ENCODE measurements around the gene SLC12A8. TPM values are rescaled to one million over a fixed set of nuclear protein-coding genes. Genes with fewer than 3 reads are reported as not detected.

Gene SLC12A8
- total RNA-seq, 2 experiments from 2014 or later: 0.36 to 0.38 TPM

GRCh38 chr3:125149462-125149861, 63.1 kb downstream of the SLC12A8 start:
- intact Hi-C loops (cut with DNase I, micrococcal nuclease): no loop called here
- CTCF ChIA-PET: no interaction called here
- Histone ChIP-seq H3K9me3 (ENCODE audit: control insufficient read depth in 1 of 2, insufficient read depth in 1 of 2, low read length in 2 of 2) (no peaks in the 10 kb centered on the region), H3K4me1 (ENCODE audit: insufficient read depth, low read length) (peaks cover 19% of the 10 kb centered on the region), H3K27me3 (ENCODE audit: control insufficient read depth in 1 of 2, insufficient read depth in 2 of 2, low read length in 2 of 2) (no peaks in the 10 kb centered on the region), H3K4me3 (ENCODE audit: low read length) (no peak overlapping the region), H3K27ac (ENCODE audit: low read depth in 1 of 2, low read length in 2 of 2) (no peak overlapping the region), H3K36me3 (ENCODE audit: insufficient read depth, low read length) (no peaks in the 10 kb centered on the region)
- DNase-seq (no peak), ATAC-seq (ENCODE audit: poor library complexity) (no peak)
- no peaks in the 10 kb centered on the region for H3K9me3 Mint-ChIP-seq
- H3K27ac Mint-ChIP-seq: no peak overlapping the region
- POLR2A ChIA-PET: no interaction called here
- H3K27me3 Mint-ChIP-seq: no peaks in the 10 kb centered on the region
- no peak for TF ChIP-seq CTCF (IDR thresholded peaks at IDR 0.05)
- H3K36me3 Mint-ChIP-seq (ENCODE audit: low read depth): no peaks in the 10 kb centered on the region
- H3K4me3 Mint-ChIP-seq: no peak overlapping the region
- H3K4me1 Mint-ChIP-seq (ENCODE audit: low read depth): no peaks in the 10 kb centered on the region

- Histone ChIP-seq H3K27ac (ENCODE audit: low read depth in 1 of 2, low read length in 2 of 2) (no peak overlapping the region), H3K27me3 (ENCODE audit: control insufficient read depth in 1 of 2, insufficient read depth in 2 of 2, low read length in 2 of 2) (no peaks in the 10 kb centered on the region), H3K36me3 (ENCODE audit: insufficient read depth, low read length) (no peaks in the 10 kb centered on the region), H3K9me3 (ENCODE audit: control insufficient read depth in 1 of 2, insufficient read depth in 1 of 2, low read length in 2 of 2) (no peaks in the 10 kb centered on the region), H3K4me1 (ENCODE audit: insufficient read depth, low read length) (peaks cover 19% of the 10 kb centered on the region), H3K4me3 (ENCODE audit: low read length) (no peak overlapping the region)
- Mint-ChIP-seq H3K4me3 (no peak overlapping the region), H3K27ac (no peak overlapping the region), H3K36me3 (ENCODE audit: low read depth) (no peaks in the 10 kb centered on the region), H3K9me3 (no peaks in the 10 kb centered on the region), H3K27me3 (no peaks in the 10 kb centered on the region), H3K4me1 (ENCODE audit: low read depth) (no peaks in the 10 kb centered on the region)
- intact Hi-C loops (cut with DNase I, micrococcal nuclease): no loop called here
- no peak for TF ChIP-seq CTCF (IDR thresholded peaks at IDR 0.05)
- DNase-seq (peak in 1 of 14 experiments; percentile 43), ATAC-seq (ENCODE audit: poor library complexity) (no peak)
- ChIA-PET CTCF (no interaction called here), POLR2A (no interaction called here)
These were observed 63.7 kb downstream of the SLC12A8 start for GRCh38 chr3:125148836-125149235.

- ChIA-PET CTCF (no interaction called here), POLR2A (no interaction called here)
- Mint-ChIP-seq H3K4me3 (no peak overlapping the region), H3K9me3 (no peaks in the 10 kb centered on the region), H3K4me1 (ENCODE audit: low read depth) (no peaks in the 10 kb centered on the region), H3K27me3 (no peaks in the 10 kb centered on the region), H3K27ac (no peak overlapping the region), H3K36me3 (ENCODE audit: low read depth) (no peaks in the 10 kb centered on the region)
- H3K4me1 ChIP-seq (ENCODE audit: insufficient read depth, low read length): peaks cover 22% of the 10 kb centered on the region
- TF ChIP-seq CTCF (IDR thresholded peaks at IDR 0.05): no peak
- intact Hi-C loops (cut with DNase I, micrococcal nuclease): no loop called here
- H3K27ac ChIP-seq (ENCODE audit: low read depth in 1 of 2, low read length in 2 of 2): no peak overlapping the region
- H3K4me3 ChIP-seq (ENCODE audit: low read length): no peak overlapping the region
- H3K27me3 ChIP-seq (ENCODE audit: control insufficient read depth in 1 of 2, insufficient read depth in 2 of 2, low read length in 2 of 2): no peaks in the 10 kb centered on the region
- no peaks in the 10 kb centered on the region for H3K36me3 ChIP-seq (ENCODE audit: insufficient read depth, low read length)
- H3K9me3 ChIP-seq (ENCODE audit: control insufficient read depth in 1 of 2, insufficient read depth in 1 of 2, low read length in 2 of 2): no peaks in the 10 kb centered on the region
- DNase-seq (no peak), ATAC-seq (ENCODE audit: poor library complexity) (no peak)
These were observed 64.3 kb downstream of the SLC12A8 start for GRCh38 chr3:125148016-125148812.

Data from CD4-positive, alpha-beta T cell (primary cell).